Activated CD8-positive, alpha-beta T cell treated with anti-CD3 and anti-CD28 coated beads, Interleukin-2, amount 10 ng/mL, durations not matched to agents 7 days and 5 days (primary cell): ENCODE data around the gene LITAF. TPM values are rescaled to one million over a fixed set of nuclear protein-coding genes. Genes with fewer than 3 reads are reported as not detected.
"Not testable (repeated sequence)": the region's sequence is repeated elsewhere in the genome, so short reads cannot be mapped to it uniquely, and the experiment has no call there.

Experiments used
- ATAC-seq: fragments of 150-1000 bp; cut with Tn5 transposase; one replicate; pipeline ENCODE4 v1.10.0; 2021; ENCODE audit warnings: moderate library complexity
- CTCF ChIA-PET: fragments of 350-600 bp; sonication (Branson Sonifier 250); formaldehyde crosslinking; loops from one replicate; lab custom pipeline; 2021; ENCODE audit warnings: antibody characterized with exemption; lab: Charles Lee
- POLR2A ChIA-PET: fragments of 350-600 bp; sonication (Branson Sonifier 250); formaldehyde crosslinking; loops from one replicate; lab custom pipeline; 2021; ENCODE audit warnings: antibody characterized with exemption; lab: Charles Lee
- DNase-seq: peaks from one replicate; pipeline ENCODE4 v3.0.0-alpha.2; 2020
- H3K27ac Mint-ChIP-seq: one replicate; pipeline ENCODE4 v1.8.0; 2021; ENCODE audit warnings: mild to moderate bottlenecking, mixed read lengths
- H3K27me3 Mint-ChIP-seq: one replicate; pipeline ENCODE4 v1.8.0; 2021; ENCODE audit warnings: low read depth, mixed read lengths
- H3K36me3 Mint-ChIP-seq: one replicate; pipeline ENCODE4 v1.8.0; 2021; ENCODE audit warnings: low read depth, mixed read lengths
- H3K4me1 Mint-ChIP-seq: one replicate; pipeline ENCODE4 v1.8.0; 2021; ENCODE audit warnings: low read depth, mixed read lengths
- H3K4me3 Mint-ChIP-seq: one replicate; pipeline ENCODE4 v1.8.0; 2021; ENCODE audit warnings: mild to moderate bottlenecking, mixed read lengths
- H3K9me3 Mint-ChIP-seq: one replicate; pipeline ENCODE4 v1.8.0; 2022; ENCODE audit warnings: mixed read lengths; ENCODE audit not compliant: insufficient read depth
- total RNA-seq, 2 experiments: library from RNA; stranded (reverse); gene quantifications; one replicate each; pipeline ENCODE4 v1.2.3, GENCODE V29; 2021

LITAF gene
- total RNA-seq, 2 experiments from 2014 or later = 79.4 to 80.5 TPM

DNA sequence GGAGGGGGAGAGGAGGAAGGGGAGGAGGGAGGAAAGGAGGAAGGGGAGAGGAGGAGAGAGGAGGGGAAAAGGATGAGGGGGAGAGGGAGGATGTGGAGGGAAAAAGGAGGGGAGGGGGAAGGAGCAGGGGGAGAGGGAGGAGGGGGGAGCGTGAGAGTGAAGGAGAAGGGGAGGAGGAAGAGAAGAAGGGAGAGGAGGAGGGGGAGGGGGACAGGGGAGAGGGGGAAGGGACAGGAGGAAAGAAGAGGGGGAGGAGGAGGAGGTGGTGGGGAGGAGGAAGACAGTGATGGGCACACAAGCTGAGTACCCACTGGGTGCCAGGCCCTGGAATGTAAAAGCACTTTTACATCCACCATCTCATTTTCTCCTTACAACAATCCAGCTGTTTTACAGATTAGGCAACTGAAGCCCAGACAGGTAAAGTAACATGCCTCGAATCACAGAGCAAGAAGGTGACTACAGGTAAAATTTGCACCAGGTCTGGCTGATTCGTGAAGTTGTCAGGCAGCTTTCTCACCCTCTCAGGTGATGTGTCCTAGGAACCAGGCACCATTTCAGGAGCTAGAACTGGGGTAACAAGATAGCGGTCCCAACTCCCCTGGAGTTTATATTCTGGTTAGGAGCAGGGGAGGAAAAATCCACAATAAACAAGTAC is 10.0 kb upstream of the LITAF start:
- H3K4me1 Mint-ChIP-seq = peaks cover 30% of the 10 kb centered on the region
- no peak overlapping the region for H3K27ac Mint-ChIP-seq
- POLR2A ChIA-PET = interaction anchor here (1.9 kb wide), 1 partner anchor 10 kb away, joined by 10 read pairs; the partner anchor contains the start of gene LITAF
- H3K36me3 Mint-ChIP-seq = no peaks in the 10 kb centered on the region
- DNase-seq (no peak), ATAC-seq (no peak)
- H3K27me3 Mint-ChIP-seq = peaks cover under 1% of the 10 kb centered on the region
- no peak overlapping the region for H3K4me3 Mint-ChIP-seq
- no peaks in the 10 kb centered on the region for H3K9me3 Mint-ChIP-seq
- CTCF ChIA-PET = interaction anchor here (1.0 to 2.6 kb wide), 3 partner anchors 65 to 118 kb away, joined by 3 to 11 read pairs (median 5); no protein-coding TSS in a partner anchor

DNA sequence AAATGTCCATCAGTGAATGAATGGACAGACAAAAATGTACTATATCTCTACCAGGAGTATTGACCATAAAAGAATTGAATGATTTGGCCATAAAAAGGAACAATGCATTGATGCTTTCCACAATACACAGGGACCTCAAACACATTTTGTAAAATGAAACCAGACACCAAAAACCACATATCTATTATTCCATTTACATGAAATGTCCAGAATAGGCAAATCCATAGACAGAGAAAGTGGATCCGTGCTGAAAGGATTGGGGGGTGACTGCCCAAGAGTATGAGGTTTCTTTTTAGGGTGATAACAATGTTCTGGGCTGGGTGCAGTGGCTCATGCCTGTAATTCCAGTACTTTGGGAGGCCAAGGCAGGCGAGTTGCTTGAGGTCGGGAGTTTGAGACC is 6.9 kb upstream of the LITAF start:
- H3K4me3 Mint-ChIP-seq = no peak overlapping the region
- ChIA-PET POLR2A (no interaction called here), CTCF (no interaction called here)
- DNase-seq (no peak), ATAC-seq (no peak)
- H3K27ac Mint-ChIP-seq = no peak overlapping the region
- no peaks in the 10 kb centered on the region for H3K9me3 Mint-ChIP-seq
- H3K27me3 Mint-ChIP-seq = peaks cover 6% of the 10 kb centered on the region
- peaks cover 26% of the 10 kb centered on the region for H3K4me1 Mint-ChIP-seq
- no peaks in the 10 kb centered on the region for H3K36me3 Mint-ChIP-seq

DNA sequence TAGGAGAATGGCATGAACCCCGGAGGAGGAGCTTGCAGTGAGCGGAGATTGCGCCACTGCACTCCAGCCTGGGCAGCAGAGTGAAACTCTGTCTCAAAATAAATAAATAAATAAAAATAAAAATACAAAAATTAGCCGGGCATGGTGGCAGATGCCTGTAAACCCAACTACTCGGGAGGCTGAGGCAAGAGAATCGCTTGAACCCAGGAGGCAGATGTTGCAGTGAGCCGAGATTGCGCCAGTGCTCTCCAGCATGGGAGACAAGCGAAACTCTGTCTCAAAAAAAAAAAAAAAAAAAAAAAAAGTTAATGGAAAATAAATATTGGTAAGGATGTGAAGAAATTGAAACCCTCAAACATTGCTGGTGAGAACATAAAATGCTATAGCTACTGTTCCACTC is 6.4 kb upstream of the LITAF start:
- H3K36me3 Mint-ChIP-seq, H3K4me3 Mint-ChIP-seq, ATAC-seq, H3K9me3 Mint-ChIP-seq, H3K27me3 Mint-ChIP-seq, POLR2A ChIA-PET, CTCF ChIA-PET, DNase-seq, H3K27ac Mint-ChIP-seq: not testable (repeated sequence)
- peaks cover 21% of the 10 kb centered on the region for H3K4me1 Mint-ChIP-seq

DNA sequence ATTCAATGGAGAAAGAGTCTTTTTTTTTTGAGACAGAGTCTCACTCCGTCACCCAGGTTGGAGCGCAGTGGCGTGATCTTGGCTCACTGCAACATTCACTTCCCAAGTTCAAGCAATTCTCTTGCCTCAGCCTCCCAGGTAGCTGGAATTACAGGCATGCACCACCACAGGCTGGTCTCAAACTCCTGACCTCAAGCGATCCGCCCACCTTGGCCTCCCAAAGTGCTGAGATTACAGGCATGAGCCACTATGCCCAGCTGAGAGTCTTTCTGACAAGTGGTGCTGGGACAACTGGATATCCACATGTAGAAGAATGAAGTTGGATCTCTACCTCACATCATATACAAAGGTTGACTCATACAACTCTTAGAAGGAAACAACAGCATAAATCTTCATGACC is 4.9 kb upstream of the LITAF start:
- H3K4me3 Mint-ChIP-seq, H3K9me3 Mint-ChIP-seq, H3K27me3 Mint-ChIP-seq, DNase-seq, H3K36me3 Mint-ChIP-seq, H3K27ac Mint-ChIP-seq, CTCF ChIA-PET, ATAC-seq, POLR2A ChIA-PET: not testable (repeated sequence)
- H3K4me1 Mint-ChIP-seq = peaks cover 16% of the 10 kb centered on the region

DNA sequence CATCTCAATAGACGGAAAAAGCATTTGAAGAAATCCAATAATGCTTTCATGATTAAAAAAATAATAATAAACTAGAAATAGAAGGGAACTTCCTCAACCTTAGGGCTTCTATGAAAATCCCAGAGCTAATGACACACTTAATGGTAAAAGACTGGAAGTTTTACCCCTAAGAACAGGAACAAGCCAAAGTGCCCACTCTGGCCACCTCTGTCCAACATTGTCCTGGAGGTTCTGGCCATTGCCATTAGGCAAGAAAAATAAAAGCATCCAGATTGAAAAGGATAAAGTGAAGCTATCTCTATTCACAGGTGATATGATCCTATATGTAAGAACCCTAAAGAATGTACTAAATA is 2.5 kb upstream of the LITAF start:
- Mint-ChIP-seq H3K4me3 (no peak overlapping the region), H3K27me3 (peaks cover 8% of the 10 kb centered on the region), H3K9me3 (no peaks in the 10 kb centered on the region), H3K27ac (no peak overlapping the region), H3K4me1 (peaks cover 23% of the 10 kb centered on the region), H3K36me3 (peaks cover 8% of the 10 kb centered on the region)
- POLR2A ChIA-PET = no interaction called here
- CTCF ChIA-PET = interaction anchor here (1.1 to 1.4 kb wide), 3 partner anchors 12 to 57 kb away, joined by 3 to 5 read pairs (median 4); no protein-coding TSS in a partner anchor
- no peak for DNase-seq
- no peak for ATAC-seq

DNA sequence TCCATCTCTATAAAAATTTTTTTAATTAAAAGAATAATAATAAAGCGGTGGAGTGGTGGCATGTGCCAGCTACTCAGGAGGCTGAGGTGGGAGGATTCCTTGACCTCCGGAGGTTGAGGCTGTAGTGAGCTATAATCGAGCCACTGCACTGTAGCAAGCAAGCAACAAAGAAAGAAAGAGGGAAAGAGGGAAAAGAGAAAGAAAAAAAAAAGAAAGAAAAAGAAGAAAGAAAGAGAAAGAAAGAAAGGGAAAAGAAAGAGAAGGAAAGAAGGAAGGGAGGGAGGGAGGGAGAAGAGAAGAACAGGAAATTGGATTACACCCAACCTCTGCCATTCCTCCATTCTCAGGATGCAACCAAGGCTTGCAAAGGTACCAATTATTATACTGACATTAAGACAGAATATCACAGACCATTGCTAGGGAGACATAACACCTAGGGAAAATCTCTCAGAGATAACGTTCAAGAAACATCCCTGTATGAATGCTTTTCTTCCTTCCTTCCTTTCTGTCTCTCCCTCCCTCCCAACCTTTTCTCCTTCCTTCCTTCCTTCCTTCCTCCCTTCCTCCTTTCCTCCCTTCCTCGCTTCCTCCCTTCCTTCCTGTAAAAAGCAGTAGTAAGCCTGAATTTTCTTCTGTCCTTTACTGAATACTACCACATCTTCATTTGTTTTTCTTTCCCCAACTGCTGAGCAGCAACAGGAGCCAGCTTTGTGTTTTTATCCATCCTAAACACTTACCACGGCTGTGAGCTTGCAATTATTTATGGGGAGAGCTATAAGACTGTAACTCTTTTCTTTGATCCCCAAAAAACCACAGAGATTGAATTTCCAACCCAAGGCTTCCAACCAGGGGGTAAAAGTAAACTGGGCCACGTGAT is 1.8 kb upstream of the LITAF start:
- no peaks in the 10 kb centered on the region for H3K9me3 Mint-ChIP-seq
- H3K4me1 Mint-ChIP-seq = peaks cover 27% of the 10 kb centered on the region
- ChIA-PET POLR2A (interaction anchor here (1.1 to 1.4 kb wide), 2 partner anchors 18 to 28 kb away, joined by 3 read pairs; no protein-coding TSS in a partner anchor), CTCF (interaction anchor here (1.0 to 2.3 kb wide), 5 partner anchors 10 to 57 kb away, joined by 3 to 13 read pairs (median 4); no protein-coding TSS in a partner anchor)
- H3K27ac Mint-ChIP-seq = no peak overlapping the region
- DNase-seq (no peak), ATAC-seq (no peak)
- H3K27me3 Mint-ChIP-seq = peaks cover 8% of the 10 kb centered on the region
- H3K4me3 Mint-ChIP-seq = no peak overlapping the region
- peaks cover 12% of the 10 kb centered on the region for H3K36me3 Mint-ChIP-seq

DNA sequence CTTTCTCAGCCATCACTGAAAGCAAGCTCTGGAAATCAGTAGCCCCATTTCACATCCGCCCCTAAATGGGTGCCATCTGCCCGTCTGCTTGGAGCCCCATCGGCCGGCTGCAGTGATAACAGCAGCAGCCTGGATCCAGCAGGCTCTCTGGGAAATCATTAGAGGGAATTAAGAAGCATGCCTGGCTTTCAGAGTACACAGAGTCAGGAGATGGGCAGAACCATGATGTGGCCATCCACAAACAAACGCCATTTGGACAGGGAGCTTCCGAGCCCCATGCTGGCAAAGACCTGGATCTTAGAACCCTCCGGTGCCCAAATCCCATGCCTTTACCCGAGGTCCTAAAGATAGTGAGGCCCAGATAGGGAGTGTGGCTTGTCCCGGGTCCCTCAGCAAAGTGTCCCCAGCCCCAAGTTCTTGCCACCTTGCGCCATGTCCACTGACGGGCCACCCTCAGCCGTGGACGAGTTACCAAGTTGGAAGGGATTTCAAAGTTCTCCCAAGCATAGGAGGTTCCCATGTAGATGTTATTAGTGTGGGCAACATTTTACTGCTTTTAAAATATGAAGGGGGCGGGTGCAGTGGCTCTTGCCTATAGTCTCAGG is 1.0 kb upstream of the LITAF start:
- CTCF ChIA-PET = interaction anchor here (0.6 to 2.3 kb wide), 6 partner anchors 11 to 56 kb away, joined by 3 to 13 read pairs (median 5); no protein-coding TSS in a partner anchor
- peaks cover 18% of the 10 kb centered on the region for H3K36me3 Mint-ChIP-seq
- no peak for DNase-seq
- POLR2A ChIA-PET = interaction anchor here (1.1 to 2.9 kb wide), 7 partner anchors 8 to 155 kb away, joined by 3 to 11 read pairs (median 4); partner anchors contain the start of genes SNN and TXNDC11
- H3K27me3 Mint-ChIP-seq = peaks cover 8% of the 10 kb centered on the region
- peak overlapping the region; percentile 93 for H3K27ac Mint-ChIP-seq
- peak overlapping the region; percentile 86 for H3K4me3 Mint-ChIP-seq
- H3K4me1 Mint-ChIP-seq = peaks cover 33% of the 10 kb centered on the region
- ATAC-seq = no peak
- no peaks in the 10 kb centered on the region for H3K9me3 Mint-ChIP-seq

DNA sequence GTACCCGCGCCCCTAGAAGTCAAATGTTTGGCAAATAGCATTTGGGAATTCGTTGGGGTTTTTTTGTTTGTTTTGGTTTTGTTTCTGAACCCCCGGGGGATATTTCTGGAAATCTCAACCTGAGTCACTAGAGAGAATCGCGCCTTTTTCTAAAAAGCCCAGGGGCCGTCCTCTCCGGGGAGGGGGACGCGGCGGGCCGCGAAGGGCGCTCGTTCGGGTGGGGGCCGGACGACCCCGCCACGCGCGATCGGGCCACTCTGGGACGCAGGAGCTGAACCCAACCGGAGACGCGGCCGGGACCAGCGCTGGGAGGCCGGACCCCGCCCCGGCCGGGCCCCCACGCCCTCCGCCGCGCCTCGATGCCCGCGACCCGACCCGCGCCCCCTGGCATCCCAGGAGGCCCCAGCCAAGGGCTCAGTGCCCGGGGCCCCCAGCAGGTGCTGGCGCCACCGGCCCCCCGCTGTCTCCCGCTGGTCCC is 302 bp downstream of the LITAF start:
- H3K36me3 Mint-ChIP-seq = peaks cover 21% of the 10 kb centered on the region
- DNase-seq (no peak), ATAC-seq (no peak)
- peak overlapping the region; percentile 82 for H3K27ac Mint-ChIP-seq
- H3K9me3 Mint-ChIP-seq = no peaks in the 10 kb centered on the region
- H3K27me3 Mint-ChIP-seq = peaks cover 6% of the 10 kb centered on the region
- POLR2A ChIA-PET = interaction anchor here (0.6 to 2.9 kb wide), 10 partner anchors 9 to 156 kb away, joined by 3 to 11 read pairs (median 4); partner anchors contain the start of genes SNN and TXNDC11
- H3K4me3 Mint-ChIP-seq = peak overlapping the region; percentile 90
- CTCF ChIA-PET = interaction anchor here (1.0 to 2.3 kb wide), 4 partner anchors 9 to 55 kb away, joined by 3 to 13 read pairs (median 5); no protein-coding TSS in a partner anchor
- peaks cover 45% of the 10 kb centered on the region for H3K4me1 Mint-ChIP-seq

DNA sequence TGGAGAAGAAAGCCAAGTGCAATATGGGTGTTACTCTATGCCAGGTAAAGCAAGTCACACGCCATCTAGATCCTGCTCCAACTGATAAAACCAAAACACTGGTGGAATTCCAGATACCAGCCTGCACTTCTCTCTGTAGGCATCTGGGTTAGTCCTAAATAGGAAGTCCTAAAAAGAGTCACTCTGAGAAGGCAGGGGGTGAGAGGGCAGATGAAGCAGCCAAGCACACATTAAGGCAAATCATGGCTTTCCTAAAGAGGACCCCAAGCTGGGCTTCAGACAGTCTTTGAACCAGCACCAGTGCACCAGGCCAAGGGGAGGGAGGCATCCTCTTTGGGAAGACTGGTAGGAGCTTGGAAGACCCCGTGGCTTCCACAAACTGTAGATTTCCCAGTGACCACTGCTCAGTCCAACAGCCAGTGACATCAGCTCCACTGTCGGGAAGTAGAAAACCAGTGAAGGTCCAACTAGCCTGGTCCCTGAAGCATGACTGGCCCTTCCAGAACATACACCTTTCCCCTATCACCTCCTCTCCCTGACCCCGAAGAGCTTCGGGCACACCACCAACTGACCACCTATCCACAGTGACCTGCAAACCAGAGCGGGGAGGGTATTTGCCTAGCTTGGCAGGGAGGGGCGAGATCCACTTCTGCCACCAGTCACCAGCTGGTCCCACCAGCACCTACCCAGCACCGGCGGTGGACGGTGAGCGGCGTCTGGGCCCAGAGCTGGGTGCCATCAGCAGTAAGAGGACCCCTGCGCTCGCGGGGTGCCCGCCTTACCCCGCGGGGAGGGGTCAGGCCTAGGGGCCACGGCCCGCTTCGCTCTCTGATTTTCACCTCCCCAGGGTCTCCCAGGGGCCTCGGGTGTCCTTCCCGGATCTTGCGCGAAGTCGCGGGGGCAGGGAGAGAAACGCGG is 1.0 kb downstream of the LITAF start:
- ATAC-seq (peak; percentile 6), DNase-seq (no peak)
- peaks cover 25% of the 10 kb centered on the region for H3K36me3 Mint-ChIP-seq
- peak overlapping the region; percentile 90 for H3K4me3 Mint-ChIP-seq
- peaks cover 6% of the 10 kb centered on the region for H3K27me3 Mint-ChIP-seq
- no peaks in the 10 kb centered on the region for H3K9me3 Mint-ChIP-seq
- ChIA-PET CTCF (interaction anchor here (1.0 to 2.3 kb wide), 3 partner anchors 8 to 54 kb away, joined by 3 to 13 read pairs (median 3); no protein-coding TSS in a partner anchor), POLR2A (interaction anchor here (1.0 to 2.9 kb wide), 6 partner anchors 10 to 104 kb away, joined by 3 to 11 read pairs (median 6); partner anchors contain the start of gene SNN)
- peaks cover 52% of the 10 kb centered on the region for H3K4me1 Mint-ChIP-seq
- H3K27ac Mint-ChIP-seq = peak overlapping the region; percentile 82

DNA sequence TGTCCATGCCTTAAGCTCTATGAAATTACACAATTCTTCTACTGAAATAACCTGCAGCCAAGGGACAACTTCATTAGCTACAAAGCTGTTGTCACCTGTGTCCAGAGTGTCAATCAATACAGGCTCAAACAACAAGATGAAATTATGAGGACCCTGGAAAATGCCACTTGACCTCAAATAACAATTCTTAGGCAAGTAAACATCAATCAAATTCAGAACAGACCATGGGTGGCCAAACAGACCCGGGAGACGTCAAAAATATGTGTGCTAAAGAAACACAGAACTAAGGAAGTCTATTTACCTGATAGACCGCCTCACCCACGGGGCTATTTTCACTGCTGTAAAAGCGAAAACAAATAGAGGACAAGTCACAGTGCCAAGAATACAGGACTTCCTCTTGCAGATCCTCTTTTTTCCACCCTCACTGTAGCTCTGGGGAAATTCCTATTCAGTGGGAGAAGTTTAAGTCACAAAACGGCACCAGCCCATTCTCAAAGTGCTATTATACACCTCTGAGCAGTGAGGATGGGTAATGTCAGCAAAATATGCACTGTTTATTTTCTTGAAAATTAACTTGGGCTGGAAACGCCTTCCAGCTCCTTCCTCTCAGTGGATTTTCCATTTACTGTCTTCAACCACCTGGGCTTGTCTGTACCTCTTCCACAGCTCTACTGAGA is 2.7 kb downstream of the LITAF start:
- H3K4me1 Mint-ChIP-seq = peaks cover 65% of the 10 kb centered on the region
- ATAC-seq = no peak
- peaks cover 34% of the 10 kb centered on the region for H3K36me3 Mint-ChIP-seq
- H3K27ac Mint-ChIP-seq = peak overlapping the region; percentile 82
- peak overlapping the region; percentile 90 for H3K4me3 Mint-ChIP-seq
- H3K9me3 Mint-ChIP-seq = no peaks in the 10 kb centered on the region
- POLR2A ChIA-PET = interaction anchor here (0.7 to 1.3 kb wide), 3 partner anchors 16 to 32 kb away, joined by 3 to 4 read pairs (median 3); no protein-coding TSS in a partner anchor
- peaks cover 6% of the 10 kb centered on the region for H3K27me3 Mint-ChIP-seq
- CTCF ChIA-PET = interaction anchor here (0.7 to 3.9 kb wide), 8 partner anchors 10 to 620 kb away, joined by 3 to 48 read pairs (median 3); no protein-coding TSS in a partner anchor
- peak; percentile 49 for DNase-seq
